Hepatocyte (in vitro differentiated cells): ENCODE data around the gene NACA. TPM values are rescaled to one million over a fixed set of nuclear protein-coding genes. Genes with fewer than 3 reads are reported as not detected.
A peak's percentile ranks its signal among the peaks of the same experiment; 100 is the strongest.

Source experiments
- DNase-seq: peaks from one replicate; pipeline ENCODE4 v3.0.0-alpha.2; 2016; ENCODE audit warnings: low spot score
- H2AFZ ChIP-seq: fragments of 200-600 bp; sonication (generic); 2 replicates; pipeline ENCODE4 v1.6.0; 2016; ENCODE audit warnings: antibody characterized with exemption, mild to moderate bottlenecking
- H3K27ac ChIP-seq: fragments of 200-600 bp; sonication (generic); 2 replicates; pipeline ENCODE4 v1.5.1; 2016; ENCODE audit warnings: mild to moderate bottlenecking
- H3K27me3 ChIP-seq: fragments of 200-600 bp; sonication (generic); 2 replicates; pipeline ENCODE4 v1.6.1; 2016
- H3K36me3 ChIP-seq: fragments of 200-600 bp; sonication (generic); replicated peaks from 2 replicates; pipeline ENCODE4 v1.5.1; 2016; ENCODE audit warnings: low read depth; ENCODE audit not compliant: insufficient read depth
- H3K4me1 ChIP-seq: fragments of 200-600 bp; sonication (generic); 2 replicates; pipeline ENCODE4 v1.5.1; 2016; ENCODE audit warnings: mild to moderate bottlenecking, moderate library complexity; ENCODE audit not compliant: insufficient read depth
- H3K4me2 ChIP-seq: fragments of 200-600 bp; sonication (generic); 2 replicates; pipeline ENCODE4 v1.6.0; 2016
- H3K4me3 ChIP-seq: fragments of 200-600 bp; sonication (generic); 2 replicates; pipeline ENCODE4 v1.5.1; 2016; ENCODE audit warnings: mild to moderate bottlenecking
- H3K79me2 ChIP-seq: fragments of 200-600 bp; sonication (generic); 2 replicates; pipeline ENCODE4 v1.6.0; 2017; ENCODE audit warnings: mild to moderate bottlenecking
- H3K9me2 ChIP-seq: fragments of 200-600 bp; sonication (generic); replicated peaks from 2 replicates; pipeline ENCODE4 v1.6.0; 2017; ENCODE audit warnings: mild to moderate bottlenecking; ENCODE audit not compliant: insufficient read depth
- H3K9me3 ChIP-seq: fragments of 200-600 bp; sonication (generic); 2 replicates; pipeline ENCODE4 v1.5.1; 2016; ENCODE audit warnings: low read depth, mild to moderate bottlenecking
- H4K20me1 ChIP-seq: fragments of 200-600 bp; sonication (generic); 2 replicates; pipeline ENCODE4 v1.6.0; 2016; ENCODE audit warnings: mild to moderate bottlenecking; ENCODE audit not compliant: insufficient read depth, poor library complexity, severe bottlenecking
- EZH2 ChIP-seq: fragments of 200-600 bp; sonication (generic); IDR thresholded peaks from 2 replicates; pipeline ENCODE4 v1.6.1; 2016; ENCODE audit warnings: antibody characterized with exemption, mild to moderate bottlenecking, borderline replicate concordance
- EZH2phosphoT487 ChIP-seq: fragments of 200-600 bp; sonication (generic); IDR thresholded peaks from one replicate; pipeline ENCODE4 v1.6.1; 2018; ENCODE audit warnings: antibody characterized with exemption, mild to moderate bottlenecking, low read depth, moderate library complexity; ENCODE audit not compliant: unreplicated experiment, severe bottlenecking
- WGBS: methylation state at CpG from one replicate; pipeline ENCODE4 v1.1.6; 2016; ENCODE audit warnings: low lambda C conversion rate; ENCODE audit errors: missing lambda C conversion rate; 5-methylcytosine and 5-hydroxymethylcytosine counted together
- polyA plus RNA-seq: library from polyadenylated mRNA; unstranded; fragments of >200 nt; fragmentation: Nextera tagmentation; extraction: Ambion mirVana; gene quantifications from 2 replicates; pipeline ENCODE4 v1.2.1, GENCODE V29; 2016
- total RNA-seq: library from RNA; depleted of rRNA; stranded (reverse); fragments of >200 nt; gene quantifications from 2 replicates; pipeline ENCODE4 v1.2.3, GENCODE V29; 2014
- TF ChIP-seq, protein P1 (sequence below): fragments of 200-600 bp; sonication (generic); IDR thresholded peaks from 2 replicates; pipeline ENCODE4 v1.5.1; 2016; ENCODE audit warnings: antibody characterized with exemption, mild to moderate bottlenecking; ENCODE audit not compliant: poor library complexity

The NACA gene
- total and polyA plus RNA-seq, 2 experiments from 2014 or later: 631 to 1,295 TPM

DNA sequence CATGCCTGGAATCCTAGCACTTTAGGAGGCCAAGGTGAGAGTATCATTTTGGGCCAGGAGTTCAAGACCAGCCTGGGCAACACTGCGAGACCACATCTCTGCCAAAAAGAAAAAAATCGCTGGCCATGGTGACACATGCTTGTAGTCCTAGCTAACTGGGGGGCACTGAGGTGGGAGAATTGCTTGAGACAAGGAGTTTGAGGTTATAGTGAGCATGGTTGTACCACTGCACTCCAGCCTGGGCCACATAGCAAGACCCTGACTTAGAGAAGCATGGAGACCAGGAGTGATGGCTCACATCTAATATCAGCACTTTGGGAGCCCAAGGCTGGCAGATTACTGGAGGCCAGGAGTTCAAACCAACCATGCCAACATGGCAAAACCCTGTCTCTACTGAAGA, 46.2 kb downstream of the NACA start:
- Histone ChIP-seq H3K4me1 (no peaks in the 10 kb centered on the region), H3K27ac (no peak overlapping the region), H3K9me2 (no peaks in the 10 kb centered on the region), H3K4me3 (no peak overlapping the region), H3K79me2 (peaks cover 99% of the 10 kb centered on the region), H3K36me3 (no peaks in the 10 kb centered on the region), H3K4me2 (no peak overlapping the region), H3K9me3 (no peaks in the 10 kb centered on the region), H3K27me3 (no peaks in the 10 kb centered on the region), H2AFZ (no peak overlapping the region), H4K20me1 (peaks cover 83% of the 10 kb centered on the region)
- no peak for TF ChIP-seq EZH2
- no peak for TF ChIP-seq EZH2phosphoT487
- TF ChIP-seq, protein P1, sequence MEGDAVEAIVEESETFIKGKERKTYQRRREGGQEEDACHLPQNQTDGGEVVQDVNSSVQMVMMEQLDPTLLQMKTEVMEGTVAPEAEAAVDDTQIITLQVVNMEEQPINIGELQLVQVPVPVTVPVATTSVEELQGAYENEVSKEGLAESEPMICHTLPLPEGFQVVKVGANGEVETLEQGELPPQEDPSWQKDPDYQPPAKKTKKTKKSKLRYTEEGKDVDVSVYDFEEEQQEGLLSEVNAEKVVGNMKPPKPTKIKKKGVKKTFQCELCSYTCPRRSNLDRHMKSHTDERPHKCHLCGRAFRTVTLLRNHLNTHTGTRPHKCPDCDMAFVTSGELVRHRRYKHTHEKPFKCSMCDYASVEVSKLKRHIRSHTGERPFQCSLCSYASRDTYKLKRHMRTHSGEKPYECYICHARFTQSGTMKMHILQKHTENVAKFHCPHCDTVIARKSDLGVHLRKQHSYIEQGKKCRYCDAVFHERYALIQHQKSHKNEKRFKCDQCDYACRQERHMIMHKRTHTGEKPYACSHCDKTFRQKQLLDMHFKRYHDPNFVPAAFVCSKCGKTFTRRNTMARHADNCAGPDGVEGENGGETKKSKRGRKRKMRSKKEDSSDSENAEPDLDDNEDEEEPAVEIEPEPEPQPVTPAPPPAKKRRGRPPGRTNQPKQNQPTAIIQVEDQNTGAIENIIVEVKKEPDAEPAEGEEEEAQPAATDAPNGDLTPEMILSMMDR: no peak
- WGBS: 97% methylated on average over 2 of the region's 2 CpGs
- no peak for DNase-seq

DNA sequence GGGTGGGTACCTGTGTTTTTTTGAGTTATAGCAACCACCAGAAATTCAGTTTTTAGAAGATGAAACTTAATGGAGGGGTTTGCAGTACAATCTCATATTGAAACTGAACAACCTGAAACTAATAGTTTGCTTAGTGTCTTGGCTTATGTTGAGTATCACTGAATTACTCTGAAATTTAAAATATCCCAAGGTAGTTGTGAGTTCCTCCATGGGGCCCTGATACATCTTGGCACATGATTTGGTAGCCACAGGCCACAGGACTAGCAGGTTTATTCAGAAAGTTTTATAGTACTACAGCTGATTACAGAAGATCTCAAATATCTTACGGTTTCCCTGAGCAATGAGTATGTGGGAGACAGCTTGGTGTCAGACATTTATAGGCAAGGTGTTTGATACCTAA, 47.4 kb downstream of the NACA start:
- 100% methylated on average over 1 of the region's 1 CpG for WGBS
- Histone ChIP-seq H3K27me3 (no peaks in the 10 kb centered on the region), H3K9me2 (no peaks in the 10 kb centered on the region), H3K36me3 (no peaks in the 10 kb centered on the region), H2AFZ (no peak overlapping the region), H4K20me1 (peaks cover 78% of the 10 kb centered on the region), H3K4me1 (peaks cover 5% of the 10 kb centered on the region), H3K9me3 (no peaks in the 10 kb centered on the region), H3K79me2 (peaks cover 98% of the 10 kb centered on the region), H3K27ac (peak overlapping the region; percentile 10), H3K4me2 (no peak overlapping the region), H3K4me3 (no peak overlapping the region)
- no peak for DNase-seq
- TF ChIP-seq EZH2phosphoT487 (no peak), EZH2 (no peak)
- TF ChIP-seq, protein P1: no peak

- DNase-seq: no peak
- TF ChIP-seq EZH2phosphoT487 (no peak), EZH2 (no peak)
- TF ChIP-seq, protein P1: no peak
- Histone ChIP-seq H3K4me3 (no peak overlapping the region), H3K4me1 (peaks cover 8% of the 10 kb centered on the region), H3K9me3 (no peaks in the 10 kb centered on the region), H3K79me2 (peaks cover 98% of the 10 kb centered on the region), H3K9me2 (no peaks in the 10 kb centered on the region), H3K27ac (no peak overlapping the region), H4K20me1 (peaks cover 72% of the 10 kb centered on the region), H3K27me3 (no peaks in the 10 kb centered on the region), H2AFZ (no peak overlapping the region), H3K4me2 (no peak overlapping the region), H3K36me3 (no peaks in the 10 kb centered on the region)
- WGBS: 84% methylated on average over 11 of the region's 11 CpGs
These were observed 48.1 kb downstream of the NACA start for GRCh38 chr12:56676851-56677580.
